ENCODE data around the gene PMM1. TPM values are rescaled to one million over a fixed set of nuclear protein-coding genes. Genes with fewer than 3 reads are reported as not detected.

Gene PMM1
- total RNA-seq, 1 experiment from 2014 or later, result 19.8 TPM

GRCh38 chr22:41543854-41544670 lies 45.6 kb downstream of the PMM1 start, which contains the start of gene POLR3H:
TSS of gene POLR3H (minus strand) at chr22:41544470. CDS start at chr22:41544101, 369 bp downstream.
- peak within 1 kb of the TSS; percentile 38; the same call in 1 of the 2 replicates for H3K14ac ChIP-seq (ENCODE audit: insufficient read depth, low read length)
- H3K79me2 ChIP-seq (ENCODE audit: insufficient read depth, low read length), result peaks cover 7% of the 10 kb centered on the region
- no peaks in the 10 kb centered on the region for H3K4me1 ChIP-seq (ENCODE audit: insufficient read depth, low read length)
- H3K4ac ChIP-seq (ENCODE audit: low read depth, low read length), result no peak within 1 kb of the TSS
- no peak within 1 kb of the TSS for H3K27ac ChIP-seq (ENCODE audit: insufficient read length, low read depth, low read length)
- H2BK120ac ChIP-seq (ENCODE audit: low read depth, low read length, poor library complexity, severe bottlenecking), result no peak within 1 kb of the TSS
- peak within 1 kb of the TSS; percentile 53 for H3K4me2 ChIP-seq (ENCODE audit: insufficient read depth, insufficient read length, low read length)
- no peak within 1 kb of the TSS for H2BK12ac ChIP-seq (ENCODE audit: insufficient read length, low read depth, low read length)
- H2AFZ ChIP-seq (ENCODE audit: low read length), result no peak within 1 kb of the TSS
- H3K23me2 ChIP-seq (ENCODE audit: insufficient read length, low read depth, low read length, poor library complexity, severe bottlenecking), result no peaks in the 10 kb centered on the region
- TF ChIP-seq CTCF (conservative IDR thresholded peaks at IDR 0.05), result peak; percentile 53
- no peak within 1 kb of the TSS for H4K8ac ChIP-seq (replicated peaks; ENCODE audit: insufficient read length, low read depth, low read length)
- H4K20me1 ChIP-seq (ENCODE audit: control insufficient read depth, insufficient read depth, insufficient read length), result no peaks in the 10 kb centered on the region
- WGBS (ENCODE audit: extremely low coverage, insufficient read length, low lambda C conversion rate), result no CpG with 5 or more reads among the region's 80 CpGs
- H2BK15ac ChIP-seq (ENCODE audit: low read depth, low read length), result no peak within 1 kb of the TSS
- H4K91ac ChIP-seq (ENCODE audit: insufficient read length, low read depth, low read length), result no peak within 1 kb of the TSS
- H2BK20ac ChIP-seq (ENCODE audit: low read depth, low read length, poor library complexity, severe bottlenecking), result no peak within 1 kb of the TSS
- no peak within 1 kb of the TSS for H4K5ac ChIP-seq (ENCODE audit: insufficient read length, low read depth, low read length)
- peak; percentile 98 for DNase-seq
- H3K36me3 Mint-ChIP-seq (ENCODE audit: insufficient read depth in 1 of 3, low read depth in 3 of 3), result peaks cover 9 to 19% (median 14%) of the 10 kb centered on the region in 3 experiments; a peak in 6 of 7 replicates
- H3T11ph ChIP-seq (ENCODE audit: low read length), result no peak within 1 kb of the TSS
- no peak within 1 kb of the TSS for H2BK5ac ChIP-seq (ENCODE audit: insufficient read length, low read length)
- peak within 1 kb of the TSS; percentile 27 for H3K9ac ChIP-seq (ENCODE audit: extremely low read depth, insufficient read length, low read length)
- H3K9me3 Mint-ChIP-seq, result no peaks in the 10 kb centered on the region
- H3K9me3 ChIP-seq (ENCODE audit: control insufficient read depth, low read depth, low read length), result no peaks in the 10 kb centered on the region
- H3K27me3 Mint-ChIP-seq (ENCODE audit: low read depth), result peaks cover 4% of the 10 kb centered on the region; the same call in 1 of the 2 replicates
- peaks cover 17 to 27% of the 10 kb centered on the region in 2 experiments for H3K4me1 Mint-ChIP-seq
- peak within 1 kb of the TSS; percentile 30 for H3K18ac ChIP-seq (ENCODE audit: insufficient read length, low read depth, low read length)
- H2AK5ac ChIP-seq (ENCODE audit: insufficient read length, low read length), result no peak within 1 kb of the TSS
- no peaks in the 10 kb centered on the region for H3K79me1 ChIP-seq (ENCODE audit: insufficient read depth, low read depth, low read length, poor library complexity, severe bottlenecking)
- no peak within 1 kb of the TSS for H3K23ac ChIP-seq (ENCODE audit: insufficient read length, low read depth, low read length)
- peak within 1 kb of the TSS in 2 of 3 experiments; percentile 19 to 96; a peak in 2 of 7 replicates for H3K27ac Mint-ChIP-seq
- H3K27me3 ChIP-seq (ENCODE audit: insufficient read depth, low read length), result no peaks in the 10 kb centered on the region
- H3K56ac ChIP-seq (ENCODE audit: insufficient read length, low read depth, low read length), result no peak within 1 kb of the TSS
- H3K4me3 Mint-ChIP-seq, result peak within 1 kb of the TSS; percentile 94 to 97
